ENCODE results near the gene TMEM132D. TPM values are rescaled to one million over a fixed set of nuclear protein-coding genes. Genes with fewer than 3 reads are reported as not detected.

TMEM132D gene
- total and polyA plus RNA-seq, 2 of the 4 experiments (the other 2 are of a cell fraction), result not detected

DNA sequence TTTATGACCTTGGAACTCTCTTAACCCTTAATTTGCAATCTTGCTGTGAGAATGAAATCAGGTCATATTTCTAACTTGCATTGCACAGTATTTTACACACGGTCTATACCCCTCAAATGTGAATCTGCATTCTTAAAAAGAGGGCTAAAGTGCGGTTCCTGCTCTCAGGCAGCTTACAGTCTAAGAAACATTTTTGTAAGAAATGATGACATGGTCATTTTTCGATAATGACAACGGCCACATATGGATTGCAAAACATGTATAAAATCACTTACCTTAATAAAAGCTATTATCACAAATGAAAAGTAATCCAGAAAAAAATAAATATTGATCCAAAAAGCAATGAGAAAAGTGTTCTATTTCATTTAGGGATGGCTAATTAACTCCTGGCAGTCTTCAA, 24.8 kb upstream of the TMEM132D start:
- H3K27ac ChIP-seq (ENCODE audit: insufficient read depth, low read length), result no peak overlapping the region
- H3K27me3 ChIP-seq (ENCODE audit: control insufficient read depth, insufficient read depth, low read length), result no peaks in the 10 kb centered on the region
- H3K9me1 ChIP-seq (ENCODE audit: insufficient read depth, low read length), result no peaks in the 10 kb centered on the region
- H3K4ac ChIP-seq (ENCODE audit: low read depth, low read length), result no peak overlapping the region
- H4K91ac ChIP-seq (ENCODE audit: insufficient read depth, low read depth, low read length), result no peak overlapping the region
- H2BK5ac ChIP-seq (ENCODE audit: low read depth, low read length, poor library complexity, severe bottlenecking), result no peak overlapping the region
- intact Hi-C loops (cut with micrococcal nuclease), result no loop called here
- no peak overlapping the region for H3K18ac ChIP-seq (ENCODE audit: low read depth, low read length)
- DNase-seq (no peak), ATAC-seq (ENCODE audit: low read depth) (no peak)
- in situ Hi-C loops (cut with MboI; ENCODE audit: low sequenced_read_pairs), result no loop called here
- H3K9me3 ChIP-seq (ENCODE audit: control insufficient read depth, insufficient read depth, low read length), result peaks cover 36% of the 10 kb centered on the region
- POLR2A ChIA-PET (ENCODE audit: unreplicated experiment), result no interaction called here
- dilution Hi-C loops (cut with HindIII; ENCODE audit: low sequenced_read_pairs, unreplicated experiment), result no loop called here
- WGBS, 2 experiments (ENCODE audit: extremely low coverage in 2 of 2, insufficient read length in 1 of 2), result no CpG with 5 or more reads among the region's 4 CpGs
- no peaks in the 10 kb centered on the region for H4K20me1 ChIP-seq (ENCODE audit: insufficient read depth, low read length)
- H3K36me3 ChIP-seq (ENCODE audit: control insufficient read depth, insufficient read depth, low read length), result no peaks in the 10 kb centered on the region
- no peaks in the 10 kb centered on the region for H3K79me1 ChIP-seq (ENCODE audit: low read depth in 1 of 2, low read length in 2 of 2)
- no peak overlapping the region for H2BK15ac ChIP-seq (ENCODE audit: low read depth, low read length)
- H2AFZ ChIP-seq (replicated peaks; ENCODE audit: low read length, poor library complexity), result no peak overlapping the region
- no TSS peak for BruUV-seq (replicated peaks)
- H3K14ac ChIP-seq (replicated peaks; ENCODE audit: low read depth, low read length), result no peak overlapping the region
- no peak overlapping the region for H2BK20ac ChIP-seq (ENCODE audit: low read depth, low read length)
- H3K4me1 ChIP-seq (ENCODE audit: control insufficient read depth, insufficient read depth, low read length), result no peaks in the 10 kb centered on the region
- no peak overlapping the region for H4K8ac ChIP-seq (ENCODE audit: low read depth in 2 of 2, low read length in 2 of 2)
- TF ChIP-seq, protein P1, sequence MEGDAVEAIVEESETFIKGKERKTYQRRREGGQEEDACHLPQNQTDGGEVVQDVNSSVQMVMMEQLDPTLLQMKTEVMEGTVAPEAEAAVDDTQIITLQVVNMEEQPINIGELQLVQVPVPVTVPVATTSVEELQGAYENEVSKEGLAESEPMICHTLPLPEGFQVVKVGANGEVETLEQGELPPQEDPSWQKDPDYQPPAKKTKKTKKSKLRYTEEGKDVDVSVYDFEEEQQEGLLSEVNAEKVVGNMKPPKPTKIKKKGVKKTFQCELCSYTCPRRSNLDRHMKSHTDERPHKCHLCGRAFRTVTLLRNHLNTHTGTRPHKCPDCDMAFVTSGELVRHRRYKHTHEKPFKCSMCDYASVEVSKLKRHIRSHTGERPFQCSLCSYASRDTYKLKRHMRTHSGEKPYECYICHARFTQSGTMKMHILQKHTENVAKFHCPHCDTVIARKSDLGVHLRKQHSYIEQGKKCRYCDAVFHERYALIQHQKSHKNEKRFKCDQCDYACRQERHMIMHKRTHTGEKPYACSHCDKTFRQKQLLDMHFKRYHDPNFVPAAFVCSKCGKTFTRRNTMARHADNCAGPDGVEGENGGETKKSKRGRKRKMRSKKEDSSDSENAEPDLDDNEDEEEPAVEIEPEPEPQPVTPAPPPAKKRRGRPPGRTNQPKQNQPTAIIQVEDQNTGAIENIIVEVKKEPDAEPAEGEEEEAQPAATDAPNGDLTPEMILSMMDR (conservative IDR thresholded peaks at IDR 0.05; ENCODE audit: low read depth, low read length), result no peak
- TF ChIP-seq MXI1 (IDR thresholded peaks at IDR 0.05; ENCODE audit: borderline replicate concordance, low read depth, low read length) (no peak), FOS (IDR thresholded peaks at IDR 0.05; ENCODE audit: low read depth, low read length) (no peak), MAFK (IDR thresholded peaks at IDR 0.05; ENCODE audit: low read depth, low read length) (peak; percentile 64)
- TF ChIP-seq, protein P2, sequence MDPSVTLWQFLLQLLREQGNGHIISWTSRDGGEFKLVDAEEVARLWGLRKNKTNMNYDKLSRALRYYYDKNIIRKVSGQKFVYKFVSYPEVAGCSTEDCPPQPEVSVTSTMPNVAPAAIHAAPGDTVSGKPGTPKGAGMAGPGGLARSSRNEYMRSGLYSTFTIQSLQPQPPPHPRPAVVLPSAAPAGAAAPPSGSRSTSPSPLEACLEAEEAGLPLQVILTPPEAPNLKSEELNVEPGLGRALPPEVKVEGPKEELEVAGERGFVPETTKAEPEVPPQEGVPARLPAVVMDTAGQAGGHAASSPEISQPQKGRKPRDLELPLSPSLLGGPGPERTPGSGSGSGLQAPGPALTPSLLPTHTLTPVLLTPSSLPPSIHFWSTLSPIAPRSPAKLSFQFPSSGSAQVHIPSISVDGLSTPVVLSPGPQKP (IDR thresholded peaks at IDR 0.05; ENCODE audit: borderline replicate concordance, low read depth, low read length), result no peak
- H4K5ac ChIP-seq (ENCODE audit: low read depth, low read length), result no peak overlapping the region
- no peak overlapping the region for H3K4me2 ChIP-seq (ENCODE audit: low read depth, low read length)
- no peak overlapping the region for H3K9ac ChIP-seq (ENCODE audit: low read depth, low read length)
- CTCF ChIA-PET, result no interaction called here
- H3K56ac ChIP-seq (ENCODE audit: extremely low read depth, insufficient read depth, low read length), result no peak overlapping the region
- H2AK9ac ChIP-seq (replicated peaks; ENCODE audit: low read depth, low read length, poor library complexity), result no peak overlapping the region
- H2AK5ac ChIP-seq (ENCODE audit: low read depth, low read length), result no peak overlapping the region
- H2BK120ac ChIP-seq (ENCODE audit: low read depth, low read length), result no peak overlapping the region
- no peak overlapping the region for H3K23ac ChIP-seq (ENCODE audit: low read depth, low read length)
- H3K4me3 ChIP-seq (ENCODE audit: insufficient read depth, low read depth, low read length), result no peak overlapping the region
